Stimulated activated CD4-positive, alpha-beta T cell treated with anti-CD3 and anti-CD28 coated beads, Interleukin-12 subunit alpha, Interleukin-12 subunit beta, amount 100 ng/mL, for 4 hours (primary cell): ENCODE data around the gene UBAP2L.

Source experiments
- DNase-seq: peaks from one replicate; pipeline ENCODE4 v3.0.0-alpha.2; 2020

UBAP2L gene

DNA sequence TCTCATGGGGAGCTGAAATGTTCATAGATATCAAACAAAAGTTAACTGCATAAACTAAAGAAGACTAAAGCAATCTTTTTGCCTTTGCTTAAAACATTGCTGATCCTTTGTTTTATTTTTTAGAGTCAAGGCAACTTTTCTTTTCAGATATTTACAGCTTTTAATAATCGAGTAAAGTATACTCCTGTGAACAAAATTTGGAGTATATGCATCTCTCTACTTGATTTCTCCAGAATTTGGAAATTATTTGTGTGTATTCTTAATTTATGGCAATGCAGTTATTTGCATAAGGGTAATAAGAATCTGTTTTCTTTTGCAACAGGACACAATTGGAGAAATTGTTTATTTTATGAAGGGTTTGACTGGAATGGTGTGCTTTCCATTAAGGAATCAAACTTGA, 95.9 kb downstream of the UBAP2L start:
- no peak for DNase-seq

DNA sequence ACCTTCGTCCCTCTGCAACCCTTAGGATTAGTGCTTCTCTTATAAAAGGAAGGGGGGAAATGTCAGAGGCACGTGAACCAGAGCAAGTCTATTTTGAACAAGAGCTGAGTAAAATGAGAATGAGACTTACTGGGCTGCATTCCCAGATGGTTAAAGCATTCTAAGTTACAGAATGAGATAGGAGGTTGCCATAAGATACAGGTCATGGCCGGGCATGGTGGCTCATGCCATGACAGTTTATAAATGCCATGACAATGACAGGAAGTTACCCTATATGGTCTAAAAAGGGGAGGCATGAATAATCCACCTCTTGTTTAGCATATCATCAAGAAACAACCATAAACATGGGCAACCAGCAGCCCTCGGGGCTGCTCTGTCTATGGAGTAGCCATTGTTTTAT, 97.6 kb downstream of the UBAP2L start:
- no peak for DNase-seq
